HEK293 (cell line): ENCODE data around the gene PDGFB.

Source experiments
- CTCF ChIA-PET: fragments of 350-600 bp; formaldehyde crosslinking; extraction: SDS; loops from one replicate; lab custom pipeline; 2021; ENCODE audit warnings: antibody characterized with exemption; lab: Yijun Ruan, JAX
- POLR2A ChIA-PET: fragments of 300-600 bp; formaldehyde crosslinking; extraction: SDS; loops from one replicate; lab custom pipeline; 2020; ENCODE audit warnings: antibody characterized with exemption, inconsistent platforms; lab: Yijun Ruan, JAX
- H3K27ac ChIP-seq: fragments of 200-500 bp; sonication (Bioruptor generic); 2 replicates; pipeline ENCODE4 v1.5.1; 2014; ENCODE audit warnings: low read depth, low read length, control low read depth, inconsistent platforms; ENCODE audit errors: extremely low read depth
- H3K36me3 ChIP-seq, 2 experiments: fragments of 200-500 bp in 1 of 2; sonication (Bioruptor generic) in 1 of 2; 1 replicate in 1 of 2; 2 replicates in 1 of 2; pipeline ENCODE4 v1.5.1; 2014 to 2017; ENCODE audit warnings: inconsistent platforms in 2 of 2, low read length in 2 of 2; ENCODE audit not compliant: control insufficient read depth in 2 of 2, insufficient read depth in 1 of 2
- H3K4me1 ChIP-seq: fragments of 200-500 bp; sonication (Bioruptor generic); 2 replicates; pipeline ENCODE4 v1.5.1; 2014; ENCODE audit warnings: mild to moderate bottlenecking, low read length, inconsistent platforms; ENCODE audit not compliant: control insufficient read depth, insufficient read depth
- H3K4me3 ChIP-seq: 2 replicates; pipeline ENCODE4 v1.5.1; 2011; ENCODE audit warnings: low read depth, mild to moderate bottlenecking, control low read depth, low read length, moderate library complexity
- H3K9me3 ChIP-seq: fragments of 200-500 bp; sonication (Bioruptor generic); 2 replicates; pipeline ENCODE4 v1.5.1; 2014; ENCODE audit warnings: low read depth, low read length, inconsistent platforms; ENCODE audit not compliant: control insufficient read depth, insufficient read depth
- GLIS1 ChIP-seq: fragments of 450-650 bp; formaldehyde crosslinking; IDR thresholded peaks from 2 replicates; pipeline ENCODE4 v1.5.1; 2016; ENCODE audit warnings: missing biosample characterization, missing genetic modification characterization
- IKZF3 ChIP-seq: fragments of 450-650 bp; IDR thresholded peaks from 2 replicates; pipeline ENCODE4 v1.5.0; 2018; ENCODE audit warnings: missing biosample characterization, mild to moderate bottlenecking, missing genetic modification characterization, moderate library complexity
- WT1 ChIP-seq: fragments of 450-650 bp; formaldehyde crosslinking; IDR thresholded peaks from 2 replicates; pipeline ENCODE4 v1.5.1; 2016; ENCODE audit warnings: missing biosample characterization, missing genetic modification characterization
- YY1 ChIP-seq: fragments of 450-650 bp; formaldehyde crosslinking; IDR thresholded peaks from 2 replicates; pipeline ENCODE4 v1.5.1; 2018; ENCODE audit warnings: missing biosample characterization, missing genetic modification characterization
- ZBTB48 ChIP-seq: fragments of 450-650 bp; formaldehyde crosslinking; IDR thresholded peaks from 2 replicates; pipeline ENCODE4 v1.5.1; 2016; ENCODE audit warnings: missing biosample characterization, missing genetic modification characterization
- ZNF146 ChIP-seq: fragments of 450-650 bp; formaldehyde crosslinking; IDR thresholded peaks from 2 replicates; pipeline ENCODE4 v1.5.1; 2016; ENCODE audit warnings: missing biosample characterization, missing genetic modification characterization
- ZNF169 ChIP-seq: fragments of 450-650 bp; formaldehyde crosslinking; IDR thresholded peaks from 2 replicates; pipeline ENCODE4 v1.5.1; 2016; ENCODE audit warnings: missing biosample characterization, missing genetic modification characterization
- ZNF341 ChIP-seq: fragments of 450-650 bp; formaldehyde crosslinking; IDR thresholded peaks from 2 replicates; pipeline ENCODE4; 2016; ENCODE audit warnings: low read depth, missing biosample characterization, missing genetic modification characterization
- ZNF366 ChIP-seq: fragments of 450-650 bp; formaldehyde crosslinking; conservative IDR thresholded peaks from 2 replicates; pipeline ENCODE4 v1.5.1; 2016; ENCODE audit warnings: missing biosample characterization, missing genetic modification characterization
- ZNF488 ChIP-seq: fragments of 450-650 bp; formaldehyde crosslinking; IDR thresholded peaks from 2 replicates; pipeline ENCODE4 v1.5.1; 2016; ENCODE audit warnings: missing biosample characterization, missing genetic modification characterization
- ZNF560 ChIP-seq: fragments of 450-650 bp; formaldehyde crosslinking; IDR thresholded peaks from 2 replicates; pipeline ENCODE4 v1.5.1; 2017; ENCODE audit warnings: missing biosample characterization, missing genetic modification characterization, borderline replicate concordance
- ZNF629 ChIP-seq: fragments of 450-650 bp; formaldehyde crosslinking; IDR thresholded peaks from 2 replicates; pipeline ENCODE4 v1.5.1; 2017; ENCODE audit warnings: missing biosample characterization, missing genetic modification characterization
- ZNF785 ChIP-seq: fragments of 450-650 bp; formaldehyde crosslinking; IDR thresholded peaks from 2 replicates; pipeline ENCODE4 v1.5.1; 2016; ENCODE audit warnings: missing biosample characterization, missing genetic modification characterization
- ZSCAN30 ChIP-seq: fragments of 450-650 bp; IDR thresholded peaks from 2 replicates; pipeline ENCODE4 v1.5.1; 2018; ENCODE audit warnings: missing biosample characterization, mild to moderate bottlenecking, missing genetic modification characterization, moderate library complexity
- TF ChIP-seq, protein P1 (sequence below): fragments of 450-650 bp; formaldehyde crosslinking; IDR thresholded peaks from 2 replicates; pipeline ENCODE4 v1.5.1; 2017; ENCODE audit warnings: missing biosample characterization, missing genetic modification characterization
- TF ChIP-seq, protein P2 (sequence below): fragments of 450-650 bp; formaldehyde crosslinking; IDR thresholded peaks from 2 replicates; pipeline ENCODE4 v1.5.1; 2017; ENCODE audit warnings: missing biosample characterization, missing genetic modification characterization
- TF ChIP-seq, protein P3 (sequence below): fragments of 450-650 bp; formaldehyde crosslinking; IDR thresholded peaks from 2 replicates; pipeline ENCODE4 v1.5.1; 2016; ENCODE audit warnings: missing biosample characterization, missing genetic modification characterization
- TF ChIP-seq, protein P4 (sequence below): fragments of 450-650 bp; formaldehyde crosslinking; IDR thresholded peaks from 2 replicates; pipeline ENCODE4 v1.5.1; 2016; ENCODE audit warnings: missing biosample characterization, missing genetic modification characterization

Gene PDGFB

DNA sequence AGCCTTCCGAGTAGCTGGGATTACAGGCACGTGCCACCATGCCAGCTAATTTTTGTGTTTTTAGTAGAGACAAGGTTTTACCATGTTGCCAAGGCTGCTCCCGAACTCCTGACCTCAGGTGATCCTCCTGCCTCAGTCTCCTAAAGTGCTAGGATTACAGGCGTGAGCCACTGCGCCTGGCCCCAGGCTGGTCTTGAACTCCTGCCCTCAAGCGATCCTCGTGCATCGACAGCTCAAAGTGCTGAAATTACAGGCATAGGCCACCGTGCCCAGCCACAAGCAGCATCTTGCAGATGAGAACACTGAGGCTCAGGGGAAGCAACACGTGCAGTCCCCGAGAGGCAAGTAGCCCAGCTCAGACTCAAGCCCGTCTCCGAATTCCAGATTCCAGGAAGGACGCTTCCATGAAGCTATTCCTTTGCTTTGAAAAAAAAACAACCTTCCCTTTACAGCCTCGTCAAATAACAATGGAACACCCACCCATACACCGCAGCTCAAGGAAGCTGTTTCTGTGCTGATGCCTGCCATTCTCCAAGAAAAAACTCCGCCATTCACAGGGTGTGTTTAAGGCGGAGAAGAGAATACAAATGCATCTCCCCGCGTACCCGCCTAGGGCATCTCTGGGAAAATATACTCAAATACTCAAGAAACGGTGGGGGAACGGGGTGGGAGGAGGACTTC, 34.5 kb upstream of the PDGFB start:
- TF ChIP-seq, protein P1, sequence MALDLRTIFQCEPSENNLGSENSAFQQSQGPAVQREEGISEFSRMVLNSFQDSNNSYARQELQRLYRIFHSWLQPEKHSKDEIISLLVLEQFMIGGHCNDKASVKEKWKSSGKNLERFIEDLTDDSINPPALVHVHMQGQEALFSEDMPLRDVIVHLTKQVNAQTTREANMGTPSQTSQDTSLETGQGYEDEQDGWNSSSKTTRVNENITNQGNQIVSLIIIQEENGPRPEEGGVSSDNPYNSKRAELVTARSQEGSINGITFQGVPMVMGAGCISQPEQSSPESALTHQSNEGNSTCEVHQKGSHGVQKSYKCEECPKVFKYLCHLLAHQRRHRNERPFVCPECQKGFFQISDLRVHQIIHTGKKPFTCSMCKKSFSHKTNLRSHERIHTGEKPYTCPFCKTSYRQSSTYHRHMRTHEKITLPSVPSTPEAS (tag by site-specific recombination), result no peak
- TF ChIP-seq GLIS1 (tag by site-specific recombination) (no peak), ZSCAN30 (tag by site-specific recombination) (no peak), IKZF3 (tag by site-specific recombination) (no peak)
- TF ChIP-seq, all 188 proteins: peak for 0
- Histone ChIP-seq H3K4me3 (no peak overlapping the region), H3K9me3 (no peaks in the 10 kb centered on the region), H3K36me3 (no peaks in the 10 kb centered on the region), H3K27ac (no peak overlapping the region), H3K4me1 (no peaks in the 10 kb centered on the region; the same call in 1 of the 2 replicates)
- ChIA-PET POLR2A (interaction anchor here (0.8 to 1.8 kb wide), 3 partner anchors 26 to 41 kb away, joined by 4 read pairs; partner anchors contain the start of gene RPL3), CTCF (interaction anchor here (0.6 kb wide), 1 partner anchor 217 kb away, joined by 3 read pairs; no protein-coding TSS in a partner anchor)

DNA sequence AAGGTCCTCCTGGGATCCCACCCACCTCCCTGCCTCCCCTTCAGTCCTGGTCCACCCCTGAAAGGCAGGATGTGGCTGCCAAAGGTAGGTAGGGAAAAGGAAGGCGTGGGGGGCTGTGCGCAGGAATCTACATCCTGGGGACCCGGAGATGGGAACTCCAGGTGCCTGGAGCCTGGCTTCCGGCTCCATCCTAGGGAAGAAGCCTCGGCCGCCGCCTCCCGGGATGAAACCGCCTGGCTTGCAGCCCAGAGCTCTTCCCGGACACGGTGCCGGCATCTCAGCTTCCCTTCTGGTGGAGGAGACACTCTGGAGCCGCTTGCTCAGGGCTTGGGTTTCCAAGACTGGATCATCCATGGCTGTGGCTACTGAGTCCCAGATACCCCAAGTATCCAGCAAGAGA, 33.3 kb upstream of the PDGFB start:
- Histone ChIP-seq H3K4me3 (no peak overlapping the region), H3K27ac (no peak overlapping the region), H3K9me3 (no peaks in the 10 kb centered on the region), H3K36me3 (no peaks in the 10 kb centered on the region), H3K4me1 (no peaks in the 10 kb centered on the region; the same call in 1 of the 2 replicates)
- ChIA-PET CTCF (no interaction called here), POLR2A (interaction anchor here (0.6 to 1.8 kb wide), 2 partner anchors 41 kb away, joined by 4 read pairs; partner anchors contain the start of gene RPL3)
- 0 out of 2 replicates have a peak, but pooled peaks have one; percentile 12 for TF ChIP-seq ZBTB48 (tag by site-specific recombination)
- 0 out of 2 replicates have a peak, but pooled peaks have one; percentile 19 for TF ChIP-seq GLIS1 (tag by site-specific recombination)
- peak; percentile 80 for TF ChIP-seq ZNF341 (tag by site-specific recombination)
- TF ChIP-seq, protein P2, sequence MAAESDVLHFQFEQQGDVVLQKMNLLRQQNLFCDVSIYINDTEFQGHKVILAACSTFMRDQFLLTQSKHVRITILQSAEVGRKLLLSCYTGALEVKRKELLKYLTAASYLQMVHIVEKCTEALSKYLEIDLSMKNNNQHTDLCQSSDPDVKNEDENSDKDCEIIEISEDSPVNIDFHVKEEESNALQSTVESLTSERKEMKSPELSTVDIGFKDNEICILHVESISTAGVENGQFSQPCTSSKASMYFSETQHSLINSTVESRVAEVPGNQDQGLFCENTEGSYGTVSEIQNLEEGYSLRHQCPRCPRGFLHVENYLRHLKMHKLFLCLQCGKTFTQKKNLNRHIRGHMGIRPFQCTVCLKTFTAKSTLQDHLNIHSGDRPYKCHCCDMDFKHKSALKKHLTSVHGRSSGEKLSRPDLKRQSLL (tag by site-specific recombination), result peak; percentile 69; the same call in 1 of the 2 replicates
- no peak for TF ChIP-seq ZNF560 (tag by site-specific recombination)
- TF ChIP-seq, protein P3, sequence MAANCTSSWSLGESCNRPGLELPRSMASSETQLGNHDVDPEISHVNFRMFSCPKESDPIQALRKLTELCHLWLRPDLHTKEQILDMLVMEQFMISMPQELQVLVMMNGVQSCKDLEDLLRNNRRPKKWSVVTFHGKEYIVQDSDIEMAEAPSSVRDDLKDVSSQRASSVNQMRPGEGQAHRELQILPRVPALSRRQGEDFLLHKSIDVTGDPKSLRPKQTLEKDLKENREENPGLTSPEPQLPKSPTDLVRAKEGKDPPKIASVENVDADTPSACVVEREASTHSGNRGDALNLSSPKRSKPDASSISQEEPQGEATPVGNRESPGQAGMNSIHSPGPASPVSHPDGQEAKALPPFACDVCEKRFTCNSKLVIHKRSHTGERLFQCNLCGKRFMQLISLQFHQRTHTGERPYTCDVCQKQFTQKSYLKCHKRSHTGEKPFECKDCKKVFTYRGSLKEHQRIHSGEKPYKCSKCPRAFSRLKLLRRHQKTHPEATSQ (tag by site-specific recombination), result no peak

DNA sequence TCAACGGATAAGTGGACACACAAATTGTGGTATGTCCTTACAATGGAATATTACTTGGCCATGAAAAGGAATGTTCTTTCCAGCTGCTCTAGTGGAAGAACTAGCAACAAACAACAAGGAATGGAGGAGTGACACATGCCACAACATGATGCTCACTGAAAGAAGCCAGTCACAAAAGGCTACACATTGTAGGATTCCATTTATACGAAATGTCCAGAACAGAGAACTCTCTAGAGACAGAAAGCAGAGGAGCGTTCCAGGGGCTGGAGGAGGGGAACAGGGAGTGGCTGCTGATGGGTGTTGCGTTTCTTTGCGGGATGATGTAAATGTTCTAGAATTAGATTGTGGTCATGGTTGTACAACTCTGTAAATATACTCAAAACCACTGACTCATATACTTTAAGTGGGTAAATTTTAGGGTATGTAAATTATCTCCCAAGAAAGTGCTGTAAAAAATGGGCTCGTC, 32.4 kb upstream of the PDGFB start:
- Histone ChIP-seq H3K4me3 (no peak overlapping the region), H3K4me1 (no peaks in the 10 kb centered on the region; the same call in 1 of the 2 replicates), H3K9me3 (no peaks in the 10 kb centered on the region), H3K36me3 (no peaks in the 10 kb centered on the region), H3K27ac (no peak overlapping the region)
- POLR2A ChIA-PET, result interaction anchor here (0.6 kb wide), 1 partner anchor 40 kb away, joined by 4 read pairs; no protein-coding TSS in a partner anchor
- CTCF ChIA-PET, result interaction anchor here (0.6 kb wide), 1 partner anchor 51 kb away, joined by 3 read pairs; no protein-coding TSS in a partner anchor
- TF ChIP-seq ZNF629 (tag by site-specific recombination), result peak; percentile 70
- TF ChIP-seq ZNF169, result no peak
- no peak for TF ChIP-seq ZNF488
- TF ChIP-seq YY1, result no peak
- 0 out of 2 replicates have a peak, but pooled peaks have one; percentile 31 for TF ChIP-seq ZNF785
- TF ChIP-seq, protein P4, sequence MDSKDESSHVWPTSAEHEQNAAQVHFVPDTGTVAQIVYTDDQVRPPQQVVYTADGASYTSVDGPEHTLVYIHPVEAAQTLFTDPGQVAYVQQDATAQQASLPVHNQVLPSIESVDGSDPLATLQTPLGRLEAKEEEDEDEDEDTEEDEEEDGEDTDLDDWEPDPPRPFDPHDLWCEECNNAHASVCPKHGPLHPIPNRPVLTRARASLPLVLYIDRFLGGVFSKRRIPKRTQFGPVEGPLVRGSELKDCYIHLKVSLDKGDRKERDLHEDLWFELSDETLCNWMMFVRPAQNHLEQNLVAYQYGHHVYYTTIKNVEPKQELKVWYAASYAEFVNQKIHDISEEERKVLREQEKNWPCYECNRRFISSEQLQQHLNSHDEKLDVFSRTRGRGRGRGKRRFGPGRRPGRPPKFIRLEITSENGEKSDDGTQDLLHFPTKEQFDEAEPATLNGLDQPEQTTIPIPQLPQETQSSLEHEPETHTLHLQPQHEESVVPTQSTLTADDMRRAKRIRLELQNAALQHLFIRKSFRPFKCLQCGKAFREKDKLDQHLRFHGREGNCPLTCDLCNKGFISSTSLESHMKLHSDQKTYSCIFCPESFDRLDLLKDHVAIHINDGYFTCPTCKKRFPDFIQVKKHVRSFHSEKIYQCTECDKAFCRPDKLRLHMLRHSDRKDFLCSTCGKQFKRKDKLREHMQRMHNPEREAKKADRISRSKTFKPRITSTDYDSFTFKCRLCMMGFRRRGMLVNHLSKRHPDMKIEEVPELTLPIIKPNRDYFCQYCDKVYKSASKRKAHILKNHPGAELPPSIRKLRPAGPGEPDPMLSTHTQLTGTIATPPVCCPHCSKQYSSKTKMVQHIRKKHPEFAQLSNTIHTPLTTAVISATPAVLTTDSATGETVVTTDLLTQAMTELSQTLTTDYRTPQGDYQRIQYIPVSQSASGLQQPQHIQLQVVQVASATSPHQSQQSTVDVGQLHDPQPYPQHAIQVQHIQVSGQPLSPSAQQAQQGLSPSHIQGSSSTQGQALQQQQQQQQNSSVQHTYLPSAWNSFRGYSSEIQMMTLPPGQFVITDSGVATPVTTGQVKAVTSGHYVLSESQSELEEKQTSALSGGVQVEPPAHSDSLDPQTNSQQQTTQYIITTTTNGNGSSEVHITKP (tag by site-specific recombination), result peak; percentile 87
- TF ChIP-seq ZNF146 (tag by site-specific recombination), result peak; percentile 100
- peak; percentile 76 for TF ChIP-seq WT1
- peak; percentile 56 for TF ChIP-seq ZNF366 (tag by site-specific recombination)
